Keratinocyte (primary cell): ENCODE results near the gene MET. TPM values are rescaled to one million over a fixed set of nuclear protein-coding genes. Genes with fewer than 3 reads are reported as not detected.
"Not testable (repeated sequence)": the region's sequence is repeated elsewhere in the genome, so short reads cannot be mapped to it uniquely, and the experiment has no call there.

Experiments used
- DNase-seq: peaks from one replicate; pipeline ENCODE4 v3.0.0-alpha.2; 2011; ENCODE audit warnings: low read depth, missing footprints, low spot score
- FAIRE-seq: peaks from 2 replicates; lab custom pipeline; 2011; peaks lifted over from hg19 to GRCh38; lab: Jason Lieb, UNC
- H2AFZ ChIP-seq: 2 replicates; pipeline ENCODE4 v1.6.0; 2012; ENCODE audit warnings: low read length, control low read depth, inconsistent platforms; ENCODE audit not compliant: control insufficient read depth
- H3K27ac ChIP-seq: 2 replicates; pipeline ENCODE4 v1.5.1; 2011; ENCODE audit warnings: low read length; ENCODE audit not compliant: control insufficient read depth, insufficient read depth
- H3K27me3 ChIP-seq: 3 replicates; pipeline ENCODE4 v1.6.0; 2011; ENCODE audit warnings: low read length; ENCODE audit not compliant: control insufficient read depth, insufficient read depth; ENCODE audit errors: extremely low read depth
- H3K36me3 ChIP-seq, 2 experiments: 2 replicates in 1 of 2; 3 replicates in 1 of 2; pipeline ENCODE4 v1.5.1; 2011; ENCODE audit warnings: low read length in 2 of 2, mild to moderate bottlenecking in 1 of 2; ENCODE audit not compliant: control insufficient read depth in 2 of 2, insufficient read depth in 2 of 2; ENCODE audit errors: extremely low read depth in 1 of 2
- H3K4me1 ChIP-seq: 3 replicates; pipeline ENCODE4 v1.5.1; 2011; ENCODE audit warnings: low read length; ENCODE audit not compliant: control insufficient read depth, insufficient read depth; ENCODE audit errors: extremely low read depth
- H3K4me2 ChIP-seq: 3 replicates; pipeline ENCODE4 v1.6.0; 2011; ENCODE audit warnings: low read depth, low read length; ENCODE audit not compliant: control insufficient read depth, insufficient read depth; ENCODE audit errors: extremely low read depth
- H3K4me3 ChIP-seq, 3 experiments: fragments of 200-600 bp in 1 of 3; sonication (generic) in 1 of 3; 2 replicates in 2 of 3; 3 replicates in 1 of 3; pipeline ENCODE4 v1.5.1; 2011 to 2016; ENCODE audit warnings: low read length in 3 of 3, mild to moderate bottlenecking in 3 of 3, control low read depth in 2 of 3, inconsistent platforms in 1 of 3, low read depth in 1 of 3, mixed read lengths in 1 of 3, mixed run types in 1 of 3, moderate library complexity in 1 of 3; ENCODE audit not compliant: control insufficient read depth in 2 of 3, insufficient read depth in 2 of 3; ENCODE audit errors: extremely low read depth in 1 of 3
- H3K79me2 ChIP-seq: 2 replicates; pipeline ENCODE4 v1.6.0; 2012; ENCODE audit warnings: low read length; ENCODE audit not compliant: control insufficient read depth, insufficient read depth
- H3K9ac ChIP-seq: 3 replicates; pipeline ENCODE4 v1.6.0; 2011; ENCODE audit warnings: low read length; ENCODE audit not compliant: control insufficient read depth, insufficient read depth; ENCODE audit errors: extremely low read depth
- H3K9me1 ChIP-seq: 3 replicates; pipeline ENCODE4 v1.6.0; 2011; ENCODE audit warnings: low read length; ENCODE audit not compliant: control insufficient read depth, insufficient read depth; ENCODE audit errors: extremely low read depth
- H3K9me3 ChIP-seq: 2 replicates; pipeline ENCODE4 v1.5.1; 2012; ENCODE audit warnings: low read depth, low read length; ENCODE audit not compliant: control insufficient read depth
- H4K20me1 ChIP-seq: 3 replicates; pipeline ENCODE4 v1.6.0; 2011; ENCODE audit warnings: low read length; ENCODE audit not compliant: control insufficient read depth, insufficient read depth; ENCODE audit errors: extremely low read depth
- CTCF ChIP-seq, 3 experiments: IDR thresholded peaks in 1 of 3; conservative IDR thresholded peaks in 1 of 3; optimal IDR thresholded peaks in 1 of 3; 2 replicates in 2 of 3; 3 replicates in 1 of 3; pipeline versions ENCODE3 to v1.5.1; 2011; ENCODE audit warnings: low read length in 3 of 3, mild to moderate bottlenecking in 3 of 3, moderate library complexity in 2 of 3, control low read depth in 1 of 3, inconsistent platforms in 1 of 3; ENCODE audit not compliant: insufficient read depth in 2 of 3; ENCODE audit errors: extremely low read depth in 1 of 3
- EZH2 ChIP-seq: IDR thresholded peaks from one replicate; pipeline ENCODE4 v1.6.1; 2012; ENCODE audit warnings: inconsistent platforms, mild to moderate bottlenecking, low read length, moderate library complexity
- dilution Hi-C: fragments of 300-500 bp; cut with MboI; formaldehyde crosslinking; loops from one replicate; pipeline ENCODE4 v1.7.0; 2020; ENCODE audit warnings: low sequenced_read_pairs; ENCODE audit not compliant: extremely low pct_ligation_motif_present
- polyA plus RNA-seq, 5 experiments: library from polyadenylated mRNA; depleted of rRNA in 3 of 5; stranded (reverse) in 3 of 5; stranded (forward) in 1 of 5; unstranded in 1 of 5; fragments of >200 nt; gene quantifications; 1 replicate in 1 of 5; 2 replicates in 3 of 5; 3 replicates in 1 of 5; pipeline versions ENCODE4 v1.2.1 to v1.2.3, GENCODE V29; 2011 to 2012; ENCODE audit warnings: missing spikeins in 2 of 5, low read depth in 1 of 5, low replicate concordance in 1 of 5

The MET gene
- polyA plus RNA-seq, 1 donor (not counting 4 experiments of a cell fraction or from before 2014, with no cell fraction given): 117 TPM

- no peak for DNase-seq
- Histone ChIP-seq H4K20me1 (no peaks in the 10 kb centered on the region), H3K4me1 (no peaks in the 10 kb centered on the region), H3K36me3 (peaks cover 20 to 35% of the 10 kb centered on the region in 2 experiments), H3K27ac (no peak overlapping the region), H3K4me3 (no peak overlapping the region), H3K9me3 (no peaks in the 10 kb centered on the region), H3K79me2 (no peaks in the 10 kb centered on the region), H3K9me1 (no peaks in the 10 kb centered on the region), H3K4me2 (no peak overlapping the region), H2AFZ (no peak overlapping the region), H3K27me3 (no peaks in the 10 kb centered on the region), H3K9ac (no peak overlapping the region)
- no peak for TF ChIP-seq CTCF (optimal IDR thresholded peaks at IDR 0.05 in 1 of 3, IDR thresholded peaks at IDR 0.05 in 1 of 3, conservative IDR thresholded peaks at IDR 0.05 in 1 of 3; ENCODE audit: extremely low read depth in 1 of 3, insufficient read depth in 2 of 3, low read length in 3 of 3)
- TF ChIP-seq EZH2: no peak
- FAIRE-seq: no peak
- dilution Hi-C loops: no loop called here
Observed at GRCh38 chr7:116757283-116757682, 85.3 kb downstream of the MET start.

- DNase-seq, H3K4me1 ChIP-seq, H2AFZ ChIP-seq, H3K9me1 ChIP-seq, H3K9ac ChIP-seq, H3K79me2 ChIP-seq, H3K27me3 ChIP-seq, H3K27ac ChIP-seq, H4K20me1 ChIP-seq, FAIRE-seq, H3K9me3 ChIP-seq, H3K4me2 ChIP-seq, dilution Hi-C loops, H3K4me3 ChIP-seq: not testable (repeated sequence)
- H3K36me3 ChIP-seq: peaks cover 18 to 41% of the 10 kb centered on the region in 2 experiments
Observed at GRCh38 chr7:116759642-116760041, 87.6 kb downstream of the MET start.

- DNase-seq (no peak), FAIRE-seq (no peak)
- H2AFZ ChIP-seq: no peak overlapping the region
- no peak overlapping the region for H3K9ac ChIP-seq
- H3K36me3 ChIP-seq: peaks cover 21 to 36% of the 10 kb centered on the region in 2 experiments
- dilution Hi-C loops: no loop called here
- no peaks in the 10 kb centered on the region for H3K4me1 ChIP-seq
- no peaks in the 10 kb centered on the region for H3K9me3 ChIP-seq
- no peaks in the 10 kb centered on the region for H3K79me2 ChIP-seq
- H3K4me3 ChIP-seq: no peak overlapping the region
- H3K27me3 ChIP-seq: no peaks in the 10 kb centered on the region
- no peaks in the 10 kb centered on the region for H3K9me1 ChIP-seq
- H4K20me1 ChIP-seq: no peaks in the 10 kb centered on the region
- TF ChIP-seq CTCF (optimal IDR thresholded peaks at IDR 0.05 in 1 of 3, IDR thresholded peaks at IDR 0.05 in 1 of 3, conservative IDR thresholded peaks at IDR 0.05 in 1 of 3; ENCODE audit: extremely low read depth in 1 of 3, insufficient read depth in 2 of 3, low read length in 3 of 3): no peak
- no peak for TF ChIP-seq EZH2
- H3K4me2 ChIP-seq: no peak overlapping the region
- no peak overlapping the region for H3K27ac ChIP-seq
Observed at GRCh38 chr7:116762971-116763370, 91.0 kb downstream of the MET start.
